HG02798 (cell line): ENCODE measurements around the gene KAT2B.

ENCODE experiments used
- ATAC-seq: cut with Tn5 transposase; IDR thresholded peaks from one replicate; pipeline ENCODE4 v1.9.1; 2021; ENCODE audit warnings: mild to moderate bottlenecking; ENCODE audit not compliant: unreplicated experiment, poor library complexity

Gene KAT2B

DNA sequence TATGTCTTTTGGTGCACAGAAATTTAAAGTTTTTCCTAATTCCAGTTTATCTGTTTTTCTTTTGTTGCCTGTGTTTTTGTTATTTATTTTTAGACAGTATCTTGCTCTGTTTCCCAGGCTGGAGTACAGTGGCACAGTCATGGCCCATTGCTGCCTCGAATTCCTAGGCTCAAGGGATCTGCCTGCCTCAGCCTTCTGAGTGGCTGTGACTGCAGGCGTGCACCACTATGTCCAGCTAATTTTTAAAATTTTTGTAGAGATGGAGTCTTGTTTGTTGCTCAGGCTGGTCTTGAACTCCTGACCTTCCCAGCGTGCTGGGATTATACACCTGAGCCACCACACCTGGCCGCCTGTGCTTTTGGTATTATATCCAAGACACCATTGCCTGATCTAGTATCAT is 22.8 kb downstream of the KAT2B start:
- no peak for ATAC-seq

DNA sequence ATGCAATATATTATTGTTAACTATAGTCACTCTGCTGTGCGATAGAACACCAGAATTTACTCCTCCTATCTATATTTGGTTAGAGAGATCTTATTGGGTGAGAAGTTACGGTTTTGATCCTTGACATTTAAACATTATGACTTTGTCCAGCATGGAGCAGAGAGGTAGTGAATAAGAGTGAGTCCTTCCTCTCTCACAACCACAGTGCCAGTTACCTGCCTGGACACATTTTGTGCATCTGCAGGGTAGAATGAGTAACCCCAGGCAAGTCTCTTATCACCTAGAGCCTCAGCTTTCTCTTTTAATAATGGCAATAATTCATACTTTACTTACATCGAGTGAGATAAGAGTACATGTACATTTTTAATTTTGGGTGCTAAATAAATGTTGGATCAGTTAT is 24.1 kb downstream of the KAT2B start:
- ATAC-seq, result no peak

DNA sequence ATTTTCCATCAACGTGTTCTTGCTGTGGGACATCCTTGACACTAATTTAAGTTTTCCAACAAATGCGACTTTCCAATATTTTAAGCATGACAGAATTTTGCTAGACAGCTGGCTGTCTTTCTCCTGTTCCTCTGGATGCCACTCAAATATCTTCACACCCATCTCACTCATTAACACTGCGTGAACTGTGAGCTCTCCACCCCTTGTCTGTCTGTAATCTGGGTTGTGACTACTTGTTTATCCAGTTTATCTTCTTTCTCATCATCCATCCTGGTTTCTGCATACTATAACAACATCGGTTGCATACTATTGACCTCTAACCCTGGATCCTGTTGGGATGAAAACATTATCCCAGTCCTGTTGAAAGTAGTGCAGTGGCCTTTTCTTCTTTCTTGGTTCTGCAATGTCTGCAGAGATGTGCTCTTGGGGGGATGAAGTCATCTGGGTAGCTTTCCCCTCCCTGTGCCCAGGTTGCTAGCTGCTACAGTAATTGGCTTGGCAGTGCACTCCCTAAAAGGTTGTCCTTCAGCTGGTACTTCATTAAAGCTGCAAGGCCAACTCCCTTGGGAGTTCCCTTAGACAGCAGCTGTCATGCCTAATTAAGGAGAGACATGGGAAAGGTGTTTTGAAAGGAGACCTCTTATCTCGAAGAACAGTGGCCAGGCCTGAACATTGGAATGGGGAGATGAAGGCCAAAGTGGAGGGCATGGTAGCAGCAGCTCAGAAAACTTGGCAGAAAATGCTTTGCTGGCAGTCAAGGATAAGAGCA is 24.7 kb downstream of the KAT2B start:
- no peak for ATAC-seq

DNA sequence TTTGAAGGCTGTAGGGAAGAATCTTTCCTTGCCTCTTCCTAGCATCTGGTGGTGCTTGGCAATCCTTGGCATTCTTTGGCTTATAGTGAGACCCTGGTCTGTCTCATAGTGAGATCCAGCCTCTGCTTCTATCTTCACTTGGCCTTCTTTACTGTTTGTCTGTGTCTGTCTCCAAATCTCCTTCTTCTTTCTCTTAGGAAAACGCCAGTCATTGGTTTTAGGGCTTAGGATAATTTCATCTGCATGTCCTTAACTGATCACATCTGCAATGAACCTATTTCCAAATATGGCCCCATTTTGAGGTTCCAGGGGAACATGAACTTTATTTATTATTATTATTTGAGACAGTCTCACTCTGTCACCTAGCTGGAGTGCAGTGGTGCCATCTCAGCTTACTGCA is 25.8 kb downstream of the KAT2B start:
- no peak for ATAC-seq

DNA sequence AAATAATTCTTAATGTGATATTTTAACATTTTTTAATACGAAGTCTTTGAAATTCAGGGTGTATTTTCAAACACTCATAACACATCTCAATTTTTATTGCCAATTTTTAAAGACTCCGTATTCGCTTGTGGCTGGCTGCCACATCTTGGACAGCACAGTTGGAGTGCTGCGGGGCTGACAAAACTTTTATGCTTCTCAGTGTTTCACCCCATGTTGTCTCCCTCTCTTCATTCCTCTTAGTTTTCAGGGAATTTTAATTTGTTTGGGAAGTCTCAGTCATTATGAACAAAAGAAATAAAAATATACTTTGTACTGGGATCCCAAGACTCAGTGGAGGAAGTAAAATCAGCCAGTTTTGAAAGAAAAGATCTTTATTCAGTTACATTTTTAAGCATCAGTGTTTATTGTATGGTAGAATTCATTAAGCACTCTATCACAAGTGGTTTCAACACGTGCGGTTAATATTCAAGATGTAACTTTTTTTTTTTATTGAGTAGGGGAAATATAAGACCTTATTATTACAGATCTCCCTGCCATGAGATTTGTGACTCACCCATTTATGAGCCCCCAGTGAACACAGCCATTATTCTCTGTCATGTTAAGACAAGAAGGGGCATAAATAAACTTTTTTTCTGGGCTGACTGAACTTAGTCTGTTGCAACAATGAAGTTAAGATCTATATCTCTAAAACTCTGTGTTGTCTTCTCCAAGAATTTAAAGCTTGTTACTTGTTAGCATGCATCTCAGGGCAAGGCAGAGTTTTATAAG is 26.8 kb downstream of the KAT2B start:
- no peak for ATAC-seq

DNA sequence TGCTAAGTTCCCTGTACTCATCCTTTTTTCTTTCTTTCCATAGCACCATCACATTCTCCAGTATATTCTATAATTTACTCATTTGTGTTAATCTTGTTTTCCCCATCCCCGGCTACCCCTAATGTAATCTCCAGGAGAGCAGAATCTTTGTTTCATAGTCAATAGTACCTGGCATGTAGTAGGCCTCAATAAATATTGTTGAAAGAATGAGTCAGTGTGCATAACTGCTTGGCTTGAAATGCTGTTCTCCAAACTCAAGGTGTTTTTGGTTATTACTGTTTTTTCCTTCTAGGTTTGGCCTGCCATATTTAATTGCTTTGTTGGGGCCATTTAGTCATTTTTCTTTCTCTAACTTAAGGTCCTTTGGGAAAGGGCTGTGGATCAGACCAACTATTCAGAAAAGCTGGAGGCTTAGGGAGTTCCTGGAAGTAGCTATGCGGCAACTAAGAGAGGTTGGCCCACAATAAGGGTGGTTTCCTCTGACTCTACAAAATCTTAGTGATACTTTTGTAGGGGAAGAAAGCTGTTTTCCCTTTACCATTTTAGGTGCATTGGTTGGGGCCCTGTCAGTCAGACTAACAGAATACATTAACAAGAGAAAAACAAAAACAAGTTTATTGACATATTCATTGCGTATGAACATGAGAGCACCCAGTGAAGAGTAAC is 28.4 kb downstream of the KAT2B start:
- ATAC-seq, result no peak

DNA sequence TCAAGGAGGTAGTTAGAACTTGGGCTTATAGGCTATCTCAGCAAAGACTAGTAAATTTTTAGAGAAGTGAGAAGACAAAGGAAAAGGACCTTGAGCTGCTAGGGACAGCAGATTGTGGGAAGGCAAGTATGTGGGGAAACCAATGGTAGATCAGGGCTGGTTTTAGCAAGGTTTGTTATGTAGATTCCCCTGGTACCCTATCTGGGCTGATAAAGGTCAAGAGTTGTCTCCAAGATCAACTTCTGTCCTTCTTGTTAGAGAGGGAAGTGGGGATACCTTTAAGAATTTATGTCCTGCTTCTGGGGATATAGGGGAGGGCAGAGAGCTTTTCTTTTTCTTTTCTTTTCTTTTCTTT is 28.9 kb downstream of the KAT2B start:
- no peak for ATAC-seq

DNA sequence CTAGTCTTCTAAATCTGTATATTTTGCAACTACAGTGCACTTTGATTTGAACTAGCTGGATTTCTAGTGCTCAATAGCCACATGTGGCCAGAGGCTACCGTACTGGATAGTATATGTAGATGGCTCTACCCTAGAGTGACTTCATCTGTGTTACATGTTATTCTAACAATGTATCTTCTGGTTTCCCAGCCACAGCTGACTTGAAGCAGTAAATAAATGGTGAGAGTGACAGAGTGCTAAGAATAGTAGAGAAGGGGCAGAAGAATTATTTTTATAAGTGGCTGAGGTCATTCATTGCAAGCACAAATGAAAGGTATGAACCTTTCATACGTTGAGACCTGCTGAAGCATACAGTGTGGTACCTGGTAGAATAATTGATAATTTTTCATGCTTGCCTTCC is 30.9 kb downstream of the KAT2B start:
- no peak for ATAC-seq

DNA sequence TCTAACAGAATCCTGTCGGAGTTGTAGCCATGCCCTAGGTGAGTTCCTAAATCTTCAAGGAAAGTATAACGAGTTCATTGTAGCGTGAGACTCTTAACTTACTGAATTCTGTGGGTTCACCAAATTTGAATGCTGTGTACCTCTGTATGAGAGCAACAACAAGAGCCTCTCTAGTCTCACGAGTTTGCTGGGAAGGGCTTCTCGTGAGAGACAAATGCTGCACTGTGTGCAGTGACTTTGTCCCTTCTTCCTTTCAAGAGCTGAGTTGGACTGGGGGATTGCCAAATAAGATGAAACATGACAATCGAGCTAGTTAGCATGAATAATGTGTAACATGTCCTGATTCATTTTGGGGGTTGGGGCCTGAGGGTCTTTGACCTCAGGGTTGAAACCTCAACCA is 32.2 kb downstream of the KAT2B start:
- no peak for ATAC-seq

DNA sequence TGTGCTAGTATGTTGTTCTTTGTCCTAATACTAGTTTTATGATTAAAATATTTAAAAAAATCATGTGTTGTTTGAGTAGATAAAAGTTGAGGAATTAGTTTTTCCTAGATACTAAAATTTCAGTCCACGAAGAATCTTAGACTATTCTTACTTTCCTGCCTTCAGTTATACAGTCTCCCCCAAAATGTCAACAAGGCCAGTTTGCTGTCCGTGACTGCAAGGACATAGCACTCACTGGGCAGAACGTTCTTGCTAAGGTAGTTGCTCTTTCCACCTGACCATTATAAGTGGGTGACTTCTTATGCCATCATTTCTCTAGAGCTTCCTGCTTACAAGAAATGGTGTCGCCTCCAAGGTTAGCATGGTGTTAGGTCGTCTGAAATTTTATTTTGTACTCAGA is 32.8 kb downstream of the KAT2B start:
- ATAC-seq, result no peak

DNA sequence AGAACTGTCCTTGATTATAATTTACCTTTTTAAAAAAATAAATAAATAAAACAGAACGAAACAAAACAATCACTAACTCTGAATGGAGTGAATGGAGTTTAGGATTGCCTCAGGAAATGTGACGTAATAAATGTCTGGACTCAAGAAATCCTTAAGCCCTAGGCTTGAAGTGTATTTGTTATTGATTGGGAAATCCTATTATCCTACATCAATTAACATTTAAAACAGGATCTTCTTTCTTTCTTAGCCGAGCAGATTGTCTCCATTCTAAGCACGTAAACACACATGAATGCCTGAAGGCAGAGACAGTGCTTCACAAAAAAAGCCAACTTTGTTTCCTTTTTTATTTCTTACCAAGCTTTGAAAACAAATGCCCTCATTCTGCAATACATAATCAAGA is 33.4 kb downstream of the KAT2B start:
- ATAC-seq, result no peak

DNA sequence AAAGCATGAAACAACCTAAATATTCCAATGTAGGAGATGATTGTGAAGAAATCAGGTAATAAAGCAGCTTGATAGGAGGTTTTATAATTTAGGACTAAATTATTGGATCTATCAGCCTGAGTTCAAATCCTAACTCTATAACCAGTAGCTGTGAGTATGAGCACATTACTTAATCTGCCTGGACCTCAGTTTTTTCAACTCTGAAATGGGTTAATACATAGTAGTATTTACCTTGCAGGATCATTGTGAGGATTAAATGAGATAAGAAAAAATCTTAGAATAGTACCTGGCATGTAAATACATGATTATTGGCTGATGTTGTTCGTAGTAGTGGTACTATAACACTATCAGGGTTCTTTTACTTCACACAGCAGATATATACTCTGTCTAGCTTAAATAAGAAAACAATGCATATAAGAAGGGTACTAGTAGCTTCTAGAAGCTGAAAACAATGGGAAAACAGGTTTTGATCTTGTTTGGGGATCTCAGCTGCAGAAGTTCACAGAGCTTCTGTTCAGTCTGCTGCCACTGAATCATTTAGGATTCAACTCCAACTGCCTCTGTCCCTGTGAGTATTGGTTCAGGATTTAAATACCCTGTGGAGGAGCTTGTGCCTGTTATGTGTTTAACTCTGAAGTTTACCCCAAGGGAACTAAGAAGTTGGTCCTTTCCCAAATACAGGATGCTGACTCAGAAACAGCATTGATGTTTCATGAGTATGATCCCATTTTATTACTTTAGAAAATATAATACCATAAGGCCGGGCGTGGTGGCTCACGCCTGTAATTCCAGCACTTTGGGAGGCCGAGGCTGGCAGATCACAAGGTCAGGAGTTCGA is 34.2 kb downstream of the KAT2B start:
- no peak for ATAC-seq

DNA sequence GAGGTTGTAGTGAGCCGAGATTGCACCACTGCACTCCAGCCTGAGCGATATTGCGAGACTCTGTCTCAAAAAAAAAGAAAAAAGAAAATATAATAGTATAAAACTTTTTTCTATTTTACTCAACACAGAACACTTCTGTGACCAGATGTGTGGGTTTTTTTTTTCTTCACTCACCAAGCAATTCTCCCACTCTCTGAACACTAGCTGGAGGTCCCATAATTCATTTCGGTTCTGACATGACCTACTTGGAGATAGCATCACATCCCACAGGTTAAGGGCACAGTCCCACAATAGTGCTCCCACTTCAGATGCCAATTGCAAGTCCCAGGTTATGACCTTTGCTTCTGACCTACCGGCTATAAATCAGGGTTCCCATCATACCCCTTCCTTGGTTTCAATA is 35.0 kb downstream of the KAT2B start:
- ATAC-seq, result no peak

DNA sequence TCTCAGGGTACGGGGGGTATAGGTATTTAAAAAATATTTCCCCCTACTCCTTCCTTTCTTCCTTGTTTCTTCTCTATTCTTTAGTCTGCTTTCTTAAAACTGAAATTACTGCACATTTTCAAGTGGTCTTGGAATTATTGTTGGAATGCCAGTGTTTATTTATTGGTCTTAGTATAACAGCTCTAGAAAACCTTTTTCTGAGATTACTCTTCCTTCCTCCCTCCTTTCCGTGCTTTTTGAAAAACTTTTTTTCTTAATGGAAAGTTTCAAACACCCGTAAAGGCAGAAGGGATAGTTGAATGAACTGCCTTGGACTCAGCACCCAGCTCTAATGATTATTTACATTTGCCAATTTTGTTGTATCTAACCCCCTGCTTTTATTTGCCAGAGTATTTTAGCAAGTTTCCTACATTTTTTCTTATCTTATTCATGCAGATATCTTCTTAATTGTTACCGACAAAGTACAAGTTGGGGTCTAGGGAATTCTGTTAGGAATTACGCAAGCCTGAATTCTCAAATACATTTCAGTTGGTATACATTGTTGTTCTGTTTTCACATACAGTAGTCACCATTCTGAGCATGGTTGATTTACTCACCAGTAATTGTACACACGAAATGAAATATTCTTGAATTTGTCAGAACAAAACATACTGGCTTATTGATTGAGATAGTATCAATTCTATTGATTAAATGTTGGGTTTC is 36.2 kb downstream of the KAT2B start:
- ATAC-seq, result no peak

DNA sequence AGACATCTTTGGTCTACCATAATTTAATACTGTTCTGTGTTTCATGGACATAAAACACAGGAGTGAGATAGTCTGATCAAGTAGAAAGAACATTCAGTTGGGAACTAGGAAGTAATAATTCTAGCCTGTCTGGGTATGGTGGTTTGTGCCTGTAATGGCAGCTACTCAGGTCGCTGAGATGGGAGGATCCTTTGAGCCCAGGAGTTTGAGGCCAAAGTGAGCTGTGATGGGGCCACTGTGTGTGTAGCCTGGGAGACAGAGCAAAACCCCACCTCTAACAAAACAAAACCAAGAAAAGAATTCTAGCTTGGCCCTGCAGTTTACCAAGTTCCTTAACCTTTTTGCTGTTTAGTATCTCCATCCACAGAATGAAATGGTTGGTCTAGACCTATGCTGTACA is 36.8 kb downstream of the KAT2B start:
- no peak for ATAC-seq

DNA sequence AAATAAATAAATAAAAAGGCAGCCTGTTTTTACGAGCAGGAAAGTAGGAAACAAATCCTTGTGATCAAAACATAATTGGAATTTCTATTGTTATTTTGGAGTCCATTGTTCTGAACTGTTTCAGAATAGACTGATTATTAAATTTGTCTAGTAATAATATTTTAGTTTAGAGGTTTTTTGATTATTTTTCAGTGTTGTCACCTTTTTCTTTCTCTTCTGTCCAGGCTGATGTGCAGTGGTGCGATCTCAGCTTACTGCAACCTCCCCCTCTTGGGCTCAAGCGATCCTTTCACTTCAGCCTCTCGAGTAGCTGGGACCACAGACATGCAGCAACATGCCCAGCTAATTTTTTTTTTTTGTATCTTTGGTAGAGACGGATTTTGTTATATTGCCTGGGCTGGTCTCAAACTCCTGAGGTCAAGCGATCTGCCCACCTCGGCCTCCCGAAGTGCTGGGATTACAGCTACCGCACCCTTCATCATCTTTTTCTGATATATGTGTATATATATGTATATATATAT is 38.0 kb downstream of the KAT2B start:
- no peak for ATAC-seq

DNA sequence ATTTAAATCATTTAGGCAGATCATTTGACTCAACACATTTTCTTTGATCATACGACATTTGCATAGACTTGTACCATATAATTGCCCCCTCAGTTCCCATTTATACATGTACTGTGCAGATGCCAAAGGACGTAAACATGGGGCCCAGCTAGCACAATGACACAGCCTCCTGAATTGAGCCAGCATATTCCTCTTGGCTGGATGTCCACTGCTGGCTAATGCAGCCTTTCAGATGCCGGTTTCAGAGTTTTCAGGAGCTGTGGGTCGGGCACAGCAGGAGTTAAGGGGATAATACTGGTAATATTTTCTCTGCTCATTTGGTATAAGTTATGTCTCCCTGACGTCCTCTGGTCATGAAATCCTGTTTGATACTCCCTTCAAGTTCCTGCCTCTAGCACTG is 39.4 kb downstream of the KAT2B start:
- no peak for ATAC-seq

DNA sequence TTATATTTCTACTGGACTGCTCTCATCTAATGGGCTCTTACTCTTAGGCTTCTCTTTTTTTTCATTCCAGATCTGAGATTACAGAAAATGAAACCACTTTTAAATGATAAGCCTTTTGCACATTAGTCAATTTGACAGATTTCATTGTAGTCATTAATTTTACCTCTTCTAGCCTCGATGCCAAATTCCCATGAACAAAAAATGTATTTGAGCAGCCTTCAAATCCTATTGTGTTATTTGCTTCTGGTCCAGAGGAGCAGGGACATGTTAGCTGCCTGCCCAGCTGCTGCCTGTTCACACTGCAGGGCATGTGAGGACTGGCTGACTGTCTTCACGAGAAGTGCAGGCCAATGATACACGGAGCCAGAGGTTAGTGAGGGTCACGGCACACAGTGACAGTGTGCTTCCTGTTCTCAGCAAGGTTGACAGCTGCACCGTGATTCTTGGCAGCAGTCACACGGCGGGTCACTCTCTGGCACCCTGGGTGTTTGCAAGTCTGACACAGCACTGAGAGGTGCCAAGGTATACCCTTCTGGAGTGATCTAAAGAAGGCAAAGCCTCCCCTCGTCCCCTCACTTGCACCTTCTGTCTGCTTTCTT is 40.8 kb downstream of the KAT2B start:
- peak; percentile 97 for ATAC-seq

DNA sequence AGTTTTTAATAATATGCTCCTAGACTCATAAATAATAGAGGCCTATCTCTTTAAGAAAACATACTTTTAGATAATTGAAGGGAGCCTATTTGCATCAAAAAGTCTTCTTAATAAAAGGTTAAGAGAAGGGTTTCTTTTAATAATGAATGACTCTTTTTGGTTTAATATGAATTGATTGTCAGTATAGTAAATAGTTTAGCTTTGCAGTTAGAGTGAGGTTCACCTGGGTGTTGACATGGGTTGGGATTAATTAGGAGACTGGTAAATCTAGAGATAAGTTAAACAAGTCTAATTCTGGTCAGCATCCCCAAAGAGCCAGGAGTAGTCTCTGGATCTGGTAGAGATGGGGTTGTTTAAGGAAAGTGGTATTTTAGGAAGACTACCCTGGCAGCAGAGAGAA is 43.0 kb downstream of the KAT2B start:
- ATAC-seq, result no peak
